SK-N-SH (cell line): ENCODE measurements around the gene RGS11. TPM values are rescaled to one million over a fixed set of nuclear protein-coding genes. Genes with fewer than 3 reads are reported as not detected.

Experiments
- CTCF ChIA-PET: fragments of 300-600, 350-600 bp; formaldehyde crosslinking; extraction: SDS; loops from one replicate; lab custom pipeline; 2021; lab: Yijun Ruan, JAX
- POLR2A ChIA-PET: fragments of 350-600 bp; sonication (Branson Sonifier 250); formaldehyde crosslinking; extraction: SDS; loops from one replicate; lab custom pipeline; 2020; ENCODE audit warnings: antibody characterized with exemption, inconsistent platforms; lab: Yijun Ruan, JAX
- DNase-seq: peaks from one replicate; pipeline ENCODE4 v3.0.0; 2012
- H2AFZ ChIP-seq: fragments of 200-600 bp; sonication (generic); 2 replicates; pipeline ENCODE4 v1.8.1; 2016; ENCODE audit warnings: antibody characterized with exemption, mild to moderate bottlenecking, low read depth
- H3F3A ChIP-seq: fragments of 200-600 bp; sonication (generic); replicated peaks from 2 replicates; pipeline ENCODE3; 2016; ENCODE audit warnings: antibody characterized with exemption, mild to moderate bottlenecking; ENCODE audit not compliant: insufficient read depth
- H3K27ac ChIP-seq, 2 experiments: fragments of 200-500 bp in 1 of 2; fragments of 200-600 bp in 1 of 2; sonication (Bioruptor generic) in 1 of 2; sonication (generic), shearing (Covaris generic) in 1 of 2; 2 replicates each; pipeline versions ENCODE4 v1.5.1 to v1.6.1; 2014 to 2016; ENCODE audit warnings: low read depth in 2 of 2, inconsistent platforms in 1 of 2, low read length in 1 of 2, mild to moderate bottlenecking in 1 of 2, mixed read lengths in 1 of 2
- H3K27me3 ChIP-seq: fragments of 200-600 bp; sonication (generic), shearing (Covaris generic); 2 replicates; pipeline ENCODE4 v1.6.1; 2016; ENCODE audit warnings: mixed run types; ENCODE audit not compliant: insufficient read depth
- H3K36me3 ChIP-seq, 2 experiments: fragments of 200-500 bp in 1 of 2; fragments of 200-600 bp in 1 of 2; sonication (Bioruptor generic) in 1 of 2; sonication (generic) in 1 of 2; replicated peaks in 1 of 2; 2 replicates each; pipeline versions ENCODE3 to v1.5.1; 2014 to 2016; ENCODE audit warnings: low read length in 1 of 2, mild to moderate bottlenecking in 1 of 2; ENCODE audit not compliant: insufficient read depth in 2 of 2, control insufficient read depth in 1 of 2
- H3K4me1 ChIP-seq, 2 experiments: fragments of 200-500 bp in 1 of 2; fragments of 200-600 bp in 1 of 2; sonication (Bioruptor generic) in 1 of 2; sonication (generic), shearing (Covaris generic) in 1 of 2; 2 replicates each; pipeline versions ENCODE4 v1.5.1 to v1.6.1; 2014 to 2016; ENCODE audit warnings: low read depth in 1 of 2, low read length in 1 of 2, mixed run types in 1 of 2; ENCODE audit not compliant: insufficient read depth in 2 of 2, control insufficient read depth in 1 of 2
- H3K4me2 ChIP-seq: fragments of 200-600 bp; sonication (generic), shearing (Covaris generic); 2 replicates; pipeline ENCODE4 v1.6.1; 2017; ENCODE audit warnings: mixed run types
- H3K4me3 ChIP-seq, 2 experiments: fragments of 200-500 bp in 1 of 2; fragments of 200-600 bp in 1 of 2; sonication (Bioruptor generic) in 1 of 2; sonication (generic), shearing (Covaris generic) in 1 of 2; 2 replicates each; pipeline versions ENCODE4 v1.5.1 to v1.8.1; 2014 to 2016; ENCODE audit warnings: low read depth in 2 of 2, inconsistent platforms in 1 of 2, low read length in 1 of 2, mild to moderate bottlenecking in 1 of 2, mixed read lengths in 1 of 2, moderate library complexity in 1 of 2
- H3K79me2 ChIP-seq: fragments of 200-600 bp; sonication (generic); 2 replicates; pipeline ENCODE4 v1.8.1; 2017; ENCODE audit warnings: mild to moderate bottlenecking; ENCODE audit not compliant: insufficient read depth
- H3K9ac ChIP-seq: fragments of 200-600 bp; sonication (generic); 2 replicates; pipeline ENCODE4 v1.6.1; 2017; ENCODE audit warnings: mixed run types
- H3K9me2 ChIP-seq: fragments of 200-600 bp; sonication (generic); 2 replicates; pipeline ENCODE4 v1.6.1; 2017; ENCODE audit warnings: mixed run types
- H3K9me3 ChIP-seq: fragments of 200-600 bp; sonication (generic); 2 replicates; pipeline ENCODE4 v1.6.1; 2017; ENCODE audit warnings: mixed run types, mild to moderate bottlenecking, moderate library complexity
- H4K20me1 ChIP-seq: fragments of 200-600 bp; sonication (generic); 2 replicates; pipeline ENCODE4 v1.6.1; 2017; ENCODE audit warnings: mild to moderate bottlenecking, mixed run types; ENCODE audit not compliant: insufficient read depth
- CTCF ChIP-seq: fragments of 200-600 bp; sonication (generic); IDR thresholded peaks from 2 replicates; pipeline ENCODE4 v1.6.1; 2017; ENCODE audit warnings: antibody characterized with exemption, mild to moderate bottlenecking, moderate library complexity
- IRF3 ChIP-seq: fragments of 150-350 bp; IDR thresholded peaks from 2 replicates; pipeline ENCODE4 v1.6.1; 2016; ENCODE audit warnings: mild to moderate bottlenecking, low read depth, low read length
- MEF2A ChIP-seq: IDR thresholded peaks from 2 replicates; pipeline ENCODE4 v1.4.0; 2012; ENCODE audit warnings: low read depth, borderline replicate concordance
- NFIC ChIP-seq: IDR thresholded peaks from 2 replicates; pipeline ENCODE4 v1.4.0; 2012; ENCODE audit warnings: borderline replicate concordance
- RCOR1 ChIP-seq: fragments of 150-350 bp; IDR thresholded peaks from 2 replicates; pipeline ENCODE4 v1.6.1; 2017; ENCODE audit warnings: antibody characterized with exemption, low read length
- RXRA ChIP-seq: IDR thresholded peaks from 2 replicates; pipeline ENCODE4 v1.4.0; 2012; ENCODE audit warnings: low read depth, mild to moderate bottlenecking, borderline replicate concordance
- SMC3 ChIP-seq: IDR thresholded peaks from 2 replicates; pipeline ENCODE4 v1.6.1; 2012; ENCODE audit warnings: low read depth, low read length, improper control_type of control experiment
- TCF12 ChIP-seq: IDR thresholded peaks from 2 replicates; pipeline ENCODE4 v1.4.0; 2012
- TEAD4 ChIP-seq: IDR thresholded peaks from 2 replicates; pipeline ENCODE4 v1.4.0; 2012; ENCODE audit warnings: mild to moderate bottlenecking, borderline replicate concordance; ENCODE audit not compliant: insufficient read depth
- USF1 ChIP-seq: IDR thresholded peaks from 2 replicates; pipeline ENCODE4 v1.4.0; 2012; ENCODE audit warnings: low read depth, borderline replicate concordance
- YY1 ChIP-seq: IDR thresholded peaks from 2 replicates; pipeline ENCODE4 v1.4.0; 2012; ENCODE audit warnings: low read depth, mild to moderate bottlenecking
- WGBS: methylation state at CpG from one replicate; pipeline ENCODE4 v1.1.6; 2017; ENCODE audit warnings: low lambda C conversion rate; 5-methylcytosine and 5-hydroxymethylcytosine counted together
- polyA plus RNA-seq, 3 experiments: library from polyadenylated mRNA; depleted of rRNA; stranded (reverse); fragments of >200 nt; gene quantifications; 2 replicates each; pipeline ENCODE4 v1.2.3, GENCODE V29; 2012

Gene RGS11
- polyA plus RNA-seq, 1 of the 3 experiments (the other 2 are of a cell fraction), result 9.8 TPM

GRCh38 chr16:296806-297510 is 21.2 kb upstream of the RGS11 start (continued):
- TF ChIP-seq RCOR1, result no peak

GRCh38 chr16:296276-296675 is 20.5 kb upstream of the RGS11 start:
- Histone ChIP-seq H3K79me2 (no peaks in the 10 kb centered on the region), H4K20me1 (no peaks in the 10 kb centered on the region), H3K9me3 (no peaks in the 10 kb centered on the region), H3F3A (no peaks in the 10 kb centered on the region), H3K4me3 (no peak overlapping the region), H3K4me1 (no peaks in the 10 kb centered on the region), H3K9ac (no peak overlapping the region), H2AFZ (no peak overlapping the region), H3K36me3 (peaks cover 0 to 29% of the 10 kb centered on the region in 2 experiments), H3K27ac (no peak overlapping the region), H3K4me2 (no peak overlapping the region), H3K27me3 (no peaks in the 10 kb centered on the region), H3K9me2 (no peaks in the 10 kb centered on the region)
- WGBS, result 80% methylated on average over 1 of the region's 14 CpGs
- ChIA-PET POLR2A (no interaction called here), CTCF (no interaction called here)
- DNase-seq, result no peak
- TF ChIP-seq MEF2A (no peak), NFIC (no peak), YY1 (no peak), USF1 (no peak), CTCF (no peak), SMC3 (no peak), RXRA (no peak), TCF12 (no peak), IRF3 (no peak), TEAD4 (no peak)
